ENCODE results near the gene CUX1.
"Not testable (repeated sequence)": the region's sequence is repeated elsewhere in the genome, so short reads cannot be mapped to it uniquely, and the experiment has no call there.

The CUX1 gene

DNA sequence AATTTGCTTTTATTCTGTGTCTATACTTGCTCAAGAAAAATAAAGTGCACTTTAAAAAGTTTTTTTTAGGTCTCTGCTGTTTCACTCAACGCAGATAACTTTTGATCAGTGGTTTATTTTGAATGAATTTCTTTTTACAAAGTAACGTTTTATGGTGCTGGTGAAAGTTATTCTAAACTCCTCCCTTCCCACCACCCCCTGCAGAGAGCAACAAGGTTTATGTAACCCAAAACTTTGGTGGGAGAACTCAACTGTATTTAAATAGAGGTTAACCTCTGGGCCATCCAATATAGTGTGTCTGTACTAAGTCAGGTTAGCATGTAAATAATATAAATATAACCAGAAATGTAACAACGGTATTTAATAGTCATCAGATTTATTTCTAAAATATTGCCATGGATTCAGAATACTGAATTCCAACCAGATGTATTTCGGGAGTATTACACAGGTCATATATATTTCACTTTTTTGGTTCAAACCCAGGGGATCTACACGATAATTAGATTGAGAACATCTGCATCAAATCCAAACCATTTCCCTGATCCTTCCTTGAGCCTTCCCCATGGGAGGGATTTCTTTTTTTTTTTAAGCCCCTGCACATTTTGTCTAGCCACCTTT is 3.9 kb upstream of the CUX1 start:
- Mint-ChIP-seq H3K9me3 (no peaks in the 10 kb centered on the region), H3K27me3 (peaks cover 1% of the 10 kb centered on the region), H3K4me3 (peak overlapping the region; percentile 40), H3K36me3 (ENCODE audit: low read depth) (peaks cover 6% of the 10 kb centered on the region), H3K4me1 (ENCODE audit: low read depth) (peaks cover 20% of the 10 kb centered on the region), H3K27ac (no peak overlapping the region)
- intact Hi-C loops (cut with micrococcal nuclease), result loop anchor here (2.0 kb wide), 1 partner anchor 127 kb away; no protein-coding TSS in a partner anchor

DNA sequence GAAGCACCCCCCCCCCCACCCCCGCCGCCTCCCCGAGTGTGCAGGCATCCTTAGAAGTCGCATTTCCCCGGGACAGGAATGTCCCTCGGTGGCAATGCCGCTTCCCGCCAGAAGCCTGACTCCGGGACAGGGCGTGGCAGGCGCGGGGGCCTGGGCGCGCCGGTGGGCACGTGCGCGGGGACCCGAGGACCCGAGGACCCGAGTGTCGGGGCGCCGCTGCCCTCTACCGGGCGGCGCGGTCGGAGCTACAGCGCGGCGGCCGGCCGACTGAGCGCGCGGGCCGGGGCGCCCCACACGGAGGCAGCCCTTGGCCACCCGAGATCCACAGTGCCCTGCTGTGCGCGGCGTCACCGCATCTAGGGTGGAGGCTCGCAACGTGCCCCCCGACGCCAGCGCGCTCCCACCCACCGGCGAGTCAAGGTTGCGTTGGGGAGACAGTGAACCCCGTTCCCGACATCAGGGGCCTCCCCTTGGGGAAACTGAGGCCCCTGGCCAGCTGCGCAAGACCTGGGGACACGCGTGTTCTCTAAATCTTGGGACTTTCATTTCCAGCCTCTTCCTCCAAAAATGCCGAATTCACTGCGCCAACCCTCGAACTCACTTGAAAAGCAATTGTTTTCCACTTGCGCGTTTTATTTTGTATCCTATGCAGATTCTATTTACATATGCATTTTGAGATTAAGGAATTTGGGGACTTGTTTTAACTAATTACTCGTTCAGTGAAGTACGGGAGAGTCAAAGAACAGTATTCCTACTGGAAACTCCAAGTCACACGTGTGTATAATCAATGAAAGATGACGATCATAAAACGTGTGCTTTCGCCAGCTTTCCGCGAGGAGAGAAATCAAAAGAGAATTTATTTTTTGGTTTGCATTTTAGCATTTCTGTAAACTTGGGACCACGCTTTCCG is 3.1 kb upstream of the CUX1 start:
- Mint-ChIP-seq H3K27ac (peak overlapping the region; percentile 83), H3K27me3 (peaks cover 1% of the 10 kb centered on the region), H3K9me3 (no peaks in the 10 kb centered on the region), H3K36me3 (ENCODE audit: low read depth) (peaks cover 6% of the 10 kb centered on the region), H3K4me1 (ENCODE audit: low read depth) (peaks cover 28% of the 10 kb centered on the region), H3K4me3 (peak overlapping the region; percentile 74)
- intact Hi-C loops (cut with micrococcal nuclease), result loop anchor here (2.0 kb wide), 1 partner anchor 128 kb away; no protein-coding TSS in a partner anchor

DNA sequence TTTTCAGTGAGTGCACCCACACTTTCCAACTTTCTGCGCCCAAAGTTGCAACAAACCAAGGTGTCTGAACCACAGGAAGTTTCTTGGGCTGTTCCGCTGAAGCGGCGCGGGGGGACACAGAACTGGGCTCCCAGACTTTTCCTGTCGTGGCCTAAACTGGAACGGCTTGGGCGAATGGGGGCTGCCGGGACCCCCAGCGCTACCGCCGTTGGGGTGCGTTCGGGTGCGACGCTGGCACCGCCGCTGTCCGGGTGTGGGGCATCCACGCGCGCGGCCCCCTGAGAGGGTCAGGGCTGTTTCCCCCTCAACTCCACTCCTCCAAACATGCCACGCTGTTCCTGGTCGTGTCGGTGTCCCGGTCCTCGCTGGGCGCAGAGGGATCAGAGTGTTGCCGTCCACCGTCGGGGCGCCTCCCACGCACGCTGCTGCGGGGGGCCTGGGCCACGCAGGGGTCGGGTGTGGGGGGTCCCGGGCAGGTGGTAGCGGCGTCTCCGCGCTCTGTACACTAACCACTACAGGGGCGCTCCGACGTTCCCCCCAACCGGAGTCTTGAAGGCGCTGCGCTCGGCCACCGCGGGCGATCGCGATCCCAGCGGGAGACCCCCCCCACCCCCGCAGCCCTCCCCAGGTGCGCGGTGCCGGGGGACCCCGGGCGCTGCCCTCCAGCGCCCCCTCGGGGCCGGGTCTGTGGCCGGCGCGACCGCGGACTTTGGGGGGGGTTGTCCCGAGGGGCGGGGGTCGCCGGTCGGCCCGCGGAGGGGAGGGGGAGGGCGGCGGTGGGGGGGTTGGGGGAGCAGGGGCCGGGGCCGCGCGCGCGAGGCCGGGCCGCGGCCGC is 2.2 kb upstream of the CUX1 start:
- intact Hi-C loops (cut with micrococcal nuclease), result loop anchor here (1.0 to 2.0 kb wide), 4 partner anchors 42 to 213 kb away; no protein-coding TSS in a partner anchor
- Mint-ChIP-seq H3K9me3 (no peaks in the 10 kb centered on the region), H3K4me3 (peak overlapping the region; percentile 74), H3K4me1 (ENCODE audit: low read depth) (peaks cover 37% of the 10 kb centered on the region), H3K27ac (peak overlapping the region; percentile 83), H3K36me3 (ENCODE audit: low read depth) (peaks cover 6% of the 10 kb centered on the region), H3K27me3 (peaks cover 1% of the 10 kb centered on the region)

DNA sequence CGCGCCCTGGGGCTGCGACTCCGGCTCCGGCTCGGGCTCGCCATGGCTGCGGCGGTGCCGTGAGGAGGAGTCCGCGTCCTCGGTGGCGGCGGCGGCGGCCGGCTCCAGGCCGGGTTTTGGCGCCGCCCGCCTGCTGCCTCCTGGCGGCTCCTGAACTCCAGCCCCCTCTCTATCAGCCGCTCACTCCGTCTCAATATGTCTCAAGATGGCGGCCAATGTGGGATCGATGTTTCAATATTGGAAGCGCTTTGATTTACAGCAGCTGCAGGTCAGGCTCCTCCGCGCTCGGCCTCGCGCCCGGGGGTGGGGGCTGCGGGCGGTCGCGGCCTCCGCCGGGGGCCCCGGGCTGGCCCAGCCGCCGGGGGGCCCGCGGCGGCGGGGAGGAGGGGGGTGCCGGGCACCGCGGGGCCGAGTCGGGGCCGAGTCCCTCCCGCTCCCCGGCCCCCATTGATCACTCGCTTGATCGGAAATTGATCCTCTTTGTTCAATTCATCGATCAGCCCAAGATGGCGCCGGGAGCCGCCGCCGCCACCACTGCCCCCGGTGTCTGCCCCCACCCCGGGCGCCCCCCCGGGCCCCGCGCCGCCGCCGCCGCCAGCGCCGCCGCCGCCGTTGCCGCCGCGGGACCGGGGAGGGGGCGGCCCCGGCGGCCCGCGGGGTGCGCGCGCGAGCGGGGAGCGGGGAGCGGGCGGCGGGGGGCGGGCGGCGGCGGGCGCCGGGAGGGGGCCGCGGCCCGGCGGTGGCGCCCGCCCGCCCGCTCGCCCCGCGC is 1.4 kb upstream of the CUX1 start:
- Mint-ChIP-seq H3K4me1 (ENCODE audit: low read depth) (peaks cover 42% of the 10 kb centered on the region), H3K4me3 (peak overlapping the region; percentile 75), H3K36me3 (ENCODE audit: low read depth) (peaks cover 6% of the 10 kb centered on the region), H3K9me3 (no peaks in the 10 kb centered on the region), H3K27ac (peak overlapping the region; percentile 83), H3K27me3 (peaks cover 1% of the 10 kb centered on the region)
- intact Hi-C loops (cut with micrococcal nuclease), result loop anchor here (1.0 to 2.0 kb wide), 4 partner anchors 41 to 214 kb away; no protein-coding TSS in a partner anchor

DNA sequence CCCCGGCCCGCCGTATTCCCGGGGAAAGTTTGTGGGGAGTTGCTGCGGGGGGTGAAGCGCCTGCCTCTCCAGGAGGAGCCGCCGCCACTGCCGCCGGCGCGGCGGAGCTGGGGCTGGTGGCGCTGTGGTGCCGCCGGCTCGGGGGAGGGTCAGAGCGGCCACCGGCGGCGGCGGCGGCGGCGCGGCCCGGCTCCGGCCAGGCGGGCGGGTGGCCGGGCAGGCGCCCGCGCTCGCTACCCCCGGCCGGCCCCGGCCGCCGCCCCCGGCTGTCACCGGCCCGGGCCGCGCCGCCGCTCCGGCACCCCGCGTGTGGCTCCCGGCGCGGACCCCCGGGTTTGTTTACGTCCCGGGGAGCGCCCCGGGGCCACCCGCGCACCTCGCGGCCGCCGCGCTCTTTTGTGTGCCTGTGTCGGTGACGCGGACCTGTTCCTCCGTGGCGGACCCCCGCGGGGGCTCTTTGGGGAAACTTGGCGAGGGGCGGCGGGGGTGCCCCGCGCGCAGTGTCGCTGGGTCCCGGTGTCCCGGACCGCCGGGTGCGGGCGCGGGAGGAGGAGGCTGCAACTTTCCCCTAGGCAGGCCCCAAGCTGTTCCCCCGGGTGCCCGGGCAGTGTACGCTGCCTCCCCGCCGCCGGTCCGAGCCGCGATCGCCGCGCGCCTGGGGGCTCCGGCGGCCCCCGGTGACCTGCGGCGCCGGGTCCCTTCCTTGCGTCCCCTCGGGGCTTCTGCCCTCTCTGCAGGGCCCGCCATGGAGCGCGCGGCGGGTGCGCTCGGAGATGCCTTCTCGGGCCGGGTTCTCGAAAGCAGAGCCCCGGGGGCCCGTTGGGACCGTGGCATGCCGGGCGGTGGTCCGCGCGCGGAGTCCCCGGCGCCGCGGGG is 593 bp upstream of the CUX1 start:
- Mint-ChIP-seq H3K27me3 (peaks cover 1% of the 10 kb centered on the region), H3K4me3 (peak overlapping the region; percentile 81), H3K27ac (peak overlapping the region; percentile 83), H3K9me3 (no peaks in the 10 kb centered on the region), H3K4me1 (ENCODE audit: low read depth) (peaks cover 44% of the 10 kb centered on the region), H3K36me3 (ENCODE audit: low read depth) (peaks cover 6% of the 10 kb centered on the region)
- intact Hi-C loops (cut with micrococcal nuclease), result no loop called here

DNA sequence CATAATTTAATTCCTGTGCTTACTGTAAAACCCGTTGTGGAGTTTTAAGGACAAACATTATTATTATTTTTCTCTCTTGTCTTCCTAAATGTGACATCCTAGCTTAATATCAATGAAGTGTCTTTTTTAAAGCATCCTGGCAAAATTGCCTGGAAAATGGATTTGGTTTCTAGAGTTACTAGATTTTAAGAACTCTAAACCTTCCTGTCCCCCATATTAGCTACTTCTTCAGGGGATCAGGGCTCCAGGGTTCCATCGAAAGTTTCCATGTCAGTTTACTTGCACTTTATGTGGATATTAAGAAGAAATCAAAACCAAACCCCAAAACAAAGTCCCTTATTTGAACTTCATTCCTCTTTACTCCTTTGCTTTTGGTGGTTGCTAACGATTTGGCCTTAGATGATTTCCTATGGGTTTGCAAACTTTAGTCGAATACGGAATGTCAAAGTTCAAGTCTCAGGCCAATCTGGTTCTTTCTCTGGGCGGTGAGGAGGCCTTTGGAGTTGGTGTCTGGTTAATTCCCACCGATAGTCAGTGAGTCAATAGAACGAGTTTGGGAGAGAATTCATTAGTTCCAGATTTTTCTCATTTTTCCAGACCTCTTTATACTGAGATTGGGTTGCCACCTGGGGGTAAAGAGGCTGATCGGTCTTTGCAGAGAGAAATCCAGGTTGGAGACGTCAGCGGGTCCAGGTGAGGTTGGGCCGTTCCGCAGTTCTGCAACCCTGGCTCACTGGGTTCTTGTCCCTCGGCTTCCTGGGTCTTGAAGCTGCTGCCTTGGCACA is 1.1 kb downstream of the CUX1 start:
- no peaks in the 10 kb centered on the region for H3K27me3 Mint-ChIP-seq
- no peak overlapping the region for H3K27ac Mint-ChIP-seq
- peaks cover 59% of the 10 kb centered on the region for H3K4me1 Mint-ChIP-seq (ENCODE audit: low read depth)
- H3K4me3 Mint-ChIP-seq, result peak overlapping the region; percentile 81
- no peaks in the 10 kb centered on the region for H3K9me3 Mint-ChIP-seq
- peaks cover 6% of the 10 kb centered on the region for H3K36me3 Mint-ChIP-seq (ENCODE audit: low read depth)
- intact Hi-C loops (cut with micrococcal nuclease), result no loop called here

DNA sequence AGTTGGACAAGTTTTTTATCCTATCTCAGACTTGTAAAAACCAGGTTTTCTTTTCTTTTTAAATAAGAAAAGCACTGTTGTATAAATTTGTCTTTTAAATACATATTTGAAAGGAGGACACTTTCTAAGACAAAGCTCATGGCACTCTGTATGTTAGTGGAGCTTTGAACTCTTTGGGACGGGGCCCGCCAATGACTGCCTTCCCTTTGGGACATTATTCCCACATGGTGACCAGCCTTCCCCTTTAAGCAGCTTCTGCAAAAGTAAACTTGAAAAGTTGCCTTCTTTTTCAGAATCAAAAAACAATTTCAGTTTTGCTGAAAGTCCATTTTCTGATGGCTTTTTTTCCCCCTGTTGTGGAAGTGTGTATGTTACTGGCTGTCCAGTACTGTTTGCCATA is 1.8 kb downstream of the CUX1 start:
- Mint-ChIP-seq H3K27me3 (no peaks in the 10 kb centered on the region), H3K4me3 (no peak overlapping the region), H3K4me1 (ENCODE audit: low read depth) (peaks cover 65% of the 10 kb centered on the region), H3K9me3 (no peaks in the 10 kb centered on the region), H3K27ac (no peak overlapping the region), H3K36me3 (ENCODE audit: low read depth) (peaks cover 6% of the 10 kb centered on the region)
- intact Hi-C loops (cut with micrococcal nuclease), result no loop called here

DNA sequence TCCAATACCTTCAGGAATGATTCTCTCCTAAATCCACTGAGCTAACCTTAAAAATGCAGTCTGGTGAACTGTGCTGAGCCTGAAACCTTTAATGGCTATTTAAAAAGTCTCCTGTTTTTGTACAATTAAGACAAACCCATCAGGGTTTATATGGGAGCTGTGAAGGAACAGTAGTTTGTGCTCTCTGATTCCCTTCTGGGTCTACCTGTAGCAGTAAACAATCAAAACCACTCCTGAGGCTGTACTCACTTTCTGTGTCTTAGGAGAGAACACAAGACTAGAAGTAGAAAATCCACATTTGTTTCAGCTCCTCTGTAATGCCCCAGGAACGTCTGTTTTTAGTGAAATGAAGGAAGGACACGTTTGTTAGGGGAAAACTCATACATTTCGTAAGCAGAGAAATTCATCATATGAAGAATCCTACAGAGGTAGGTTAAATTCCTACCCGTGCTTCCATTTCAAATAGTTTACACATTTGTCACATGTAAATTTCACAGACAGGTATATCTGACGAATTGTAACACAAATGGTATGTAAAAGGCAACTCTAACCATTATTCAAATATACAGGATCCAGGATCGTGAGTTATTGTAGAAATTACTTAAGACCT is 2.6 kb downstream of the CUX1 start:
- Mint-ChIP-seq H3K4me3 (no peak overlapping the region), H3K4me1 (ENCODE audit: low read depth) (peaks cover 62% of the 10 kb centered on the region), H3K9me3 (no peaks in the 10 kb centered on the region), H3K36me3 (ENCODE audit: low read depth) (peaks cover 6% of the 10 kb centered on the region), H3K27me3 (no peaks in the 10 kb centered on the region), H3K27ac (no peak overlapping the region)
- intact Hi-C loops (cut with micrococcal nuclease), result no loop called here

DNA sequence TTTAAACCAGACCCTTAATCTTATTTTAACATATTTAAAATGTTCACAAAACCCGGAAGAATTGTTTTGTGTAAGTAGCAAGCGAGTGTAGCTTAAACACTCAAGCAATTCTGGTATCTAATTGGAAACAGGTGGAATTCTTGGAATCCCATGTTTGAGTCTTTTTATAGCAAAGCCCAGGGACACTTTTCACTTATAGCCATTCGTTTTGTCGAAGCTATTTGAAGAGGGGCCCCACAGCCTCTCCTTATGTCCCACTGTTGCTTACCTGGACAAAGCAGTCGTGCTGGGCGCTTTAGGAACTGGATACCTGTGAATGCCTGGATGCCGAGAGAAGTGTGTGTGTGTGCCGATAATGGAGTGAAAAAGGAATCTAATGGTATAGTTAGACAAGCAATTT is 3.3 kb downstream of the CUX1 start:
- intact Hi-C loops (cut with micrococcal nuclease), result no loop called here
- Mint-ChIP-seq H3K27ac (no peak overlapping the region), H3K27me3 (no peaks in the 10 kb centered on the region), H3K9me3 (no peaks in the 10 kb centered on the region), H3K36me3 (ENCODE audit: low read depth) (peaks cover 6% of the 10 kb centered on the region), H3K4me3 (no peak overlapping the region), H3K4me1 (ENCODE audit: low read depth) (peaks cover 68% of the 10 kb centered on the region)

DNA sequence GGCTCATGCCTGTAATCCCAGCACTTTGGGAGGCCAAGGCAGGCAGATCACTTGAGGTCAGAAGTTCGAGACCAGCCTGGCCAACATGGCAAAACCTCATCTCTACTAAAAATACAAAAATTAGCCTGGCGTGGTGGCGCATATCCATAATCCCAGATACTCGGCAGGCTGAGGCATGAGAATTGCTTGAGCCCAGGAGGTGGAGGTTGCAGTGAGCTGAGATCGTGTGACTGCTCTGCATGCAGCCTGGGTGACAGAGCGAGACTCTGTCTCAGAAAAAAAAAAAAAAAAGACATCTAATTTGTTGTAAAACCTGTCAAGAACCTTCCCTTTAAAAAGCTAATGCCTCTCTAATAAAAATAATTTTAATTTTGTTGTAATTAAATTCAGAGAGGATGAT is 5.2 kb downstream of the CUX1 start:
- H3K9me3 Mint-ChIP-seq; intact Hi-C loops (cut with micrococcal nuclease); H3K27me3 Mint-ChIP-seq; H3K36me3 Mint-ChIP-seq (ENCODE audit: low read depth); H3K4me3 Mint-ChIP-seq: not testable (repeated sequence)
- Mint-ChIP-seq H3K27ac (peak overlapping the region; percentile 81), H3K4me1 (ENCODE audit: low read depth) (peaks cover 82% of the 10 kb centered on the region)

DNA sequence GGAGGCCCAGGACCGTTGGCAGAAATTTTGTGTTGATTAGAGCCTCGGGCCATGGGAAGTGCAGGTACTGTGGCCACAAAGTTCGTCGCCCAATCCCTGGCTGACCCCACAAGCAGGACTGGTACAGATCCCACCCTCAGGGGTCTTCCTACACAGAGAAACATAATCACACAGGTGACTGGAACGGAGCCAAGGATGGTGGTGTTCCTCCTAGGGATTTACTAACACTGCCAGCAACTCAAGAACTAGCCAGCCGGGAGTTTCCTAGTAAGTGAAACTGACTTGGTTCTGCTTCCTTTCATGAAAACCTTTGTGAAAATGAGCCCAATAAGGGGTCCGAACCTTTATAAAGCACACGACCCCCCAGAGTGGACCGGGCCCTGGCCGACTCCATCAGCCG is 5.7 kb downstream of the CUX1 start:
- no peaks in the 10 kb centered on the region for H3K36me3 Mint-ChIP-seq (ENCODE audit: low read depth)
- no peaks in the 10 kb centered on the region for H3K9me3 Mint-ChIP-seq
- intact Hi-C loops (cut with micrococcal nuclease), result no loop called here
- no peaks in the 10 kb centered on the region for H3K27me3 Mint-ChIP-seq
- peak overlapping the region; percentile 81 for H3K27ac Mint-ChIP-seq
- peaks cover 84% of the 10 kb centered on the region for H3K4me1 Mint-ChIP-seq (ENCODE audit: low read depth)
- peak overlapping the region; percentile 30 for H3K4me3 Mint-ChIP-seq

DNA sequence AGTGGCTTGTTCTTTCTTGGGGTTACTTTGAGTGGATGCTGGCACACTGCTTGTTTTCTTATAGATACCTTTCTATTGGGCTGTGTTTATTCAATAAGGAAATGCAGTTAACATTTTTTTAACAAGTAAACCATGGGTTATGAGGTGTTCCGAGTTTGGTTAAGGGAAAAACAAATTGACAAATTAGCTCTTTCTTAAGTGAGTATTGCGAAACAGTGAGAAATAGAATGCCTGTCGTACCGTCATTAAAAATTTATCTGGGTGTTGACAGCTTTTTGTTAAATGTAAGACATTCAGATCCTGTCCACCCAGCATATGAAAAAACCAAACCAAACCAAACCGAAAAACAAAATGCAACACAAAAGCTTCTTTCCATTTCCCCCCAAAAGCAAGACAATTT is 6.2 kb downstream of the CUX1 start:
- Mint-ChIP-seq H3K4me1 (ENCODE audit: low read depth) (peaks cover 84% of the 10 kb centered on the region), H3K4me3 (no peak overlapping the region), H3K27me3 (no peaks in the 10 kb centered on the region), H3K9me3 (no peaks in the 10 kb centered on the region), H3K27ac (peak overlapping the region; percentile 81), H3K36me3 (ENCODE audit: low read depth) (no peaks in the 10 kb centered on the region)
- intact Hi-C loops (cut with micrococcal nuclease), result no loop called here
